HG03575 (cell line): Measurements from ENCODE around the gene TMEM39B.
"Not testable (repeated sequence)": the region's sequence is repeated elsewhere in the genome, so short reads cannot be mapped to it uniquely, and the experiment has no call there.

Experiments used
- ATAC-seq: cut with Tn5 transposase; IDR thresholded peaks from one replicate; pipeline ENCODE4 v1.9.1; 2021; ENCODE audit not compliant: unreplicated experiment, insufficient number of reproducible peaks, low FRiP score; ENCODE audit errors: extremely low read depth

Gene TMEM39B

DNA sequence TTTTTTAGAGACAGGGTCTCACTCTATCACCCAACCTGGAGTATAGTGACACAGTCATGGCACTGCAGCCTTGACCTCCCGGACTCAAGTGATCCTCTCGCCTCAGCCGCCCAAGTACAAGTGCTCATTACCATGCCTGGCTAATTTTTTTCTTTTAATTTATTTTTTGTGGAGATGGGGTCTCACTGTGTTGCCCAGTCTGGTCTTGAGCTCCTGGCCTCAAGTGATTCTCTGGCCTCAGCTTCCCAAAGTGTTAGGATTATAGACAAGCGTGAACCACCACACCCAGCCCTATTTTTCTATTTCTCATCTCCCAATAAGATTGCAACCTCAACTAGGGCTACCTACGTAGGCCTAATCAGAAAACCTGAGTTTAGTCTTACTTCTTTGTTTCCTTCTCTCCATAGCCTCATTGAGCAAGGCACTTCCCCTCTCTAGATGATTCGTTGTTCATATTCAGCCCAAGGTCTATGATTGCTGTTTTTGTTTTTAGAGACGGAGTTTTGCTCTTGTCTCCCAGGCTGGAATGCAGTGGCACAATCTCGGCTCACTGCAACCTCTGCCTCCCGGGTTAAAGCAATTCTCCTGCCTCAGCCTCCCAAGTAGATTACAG is 34.0 kb downstream of the TMEM39B start:
- ATAC-seq = no peak

DNA sequence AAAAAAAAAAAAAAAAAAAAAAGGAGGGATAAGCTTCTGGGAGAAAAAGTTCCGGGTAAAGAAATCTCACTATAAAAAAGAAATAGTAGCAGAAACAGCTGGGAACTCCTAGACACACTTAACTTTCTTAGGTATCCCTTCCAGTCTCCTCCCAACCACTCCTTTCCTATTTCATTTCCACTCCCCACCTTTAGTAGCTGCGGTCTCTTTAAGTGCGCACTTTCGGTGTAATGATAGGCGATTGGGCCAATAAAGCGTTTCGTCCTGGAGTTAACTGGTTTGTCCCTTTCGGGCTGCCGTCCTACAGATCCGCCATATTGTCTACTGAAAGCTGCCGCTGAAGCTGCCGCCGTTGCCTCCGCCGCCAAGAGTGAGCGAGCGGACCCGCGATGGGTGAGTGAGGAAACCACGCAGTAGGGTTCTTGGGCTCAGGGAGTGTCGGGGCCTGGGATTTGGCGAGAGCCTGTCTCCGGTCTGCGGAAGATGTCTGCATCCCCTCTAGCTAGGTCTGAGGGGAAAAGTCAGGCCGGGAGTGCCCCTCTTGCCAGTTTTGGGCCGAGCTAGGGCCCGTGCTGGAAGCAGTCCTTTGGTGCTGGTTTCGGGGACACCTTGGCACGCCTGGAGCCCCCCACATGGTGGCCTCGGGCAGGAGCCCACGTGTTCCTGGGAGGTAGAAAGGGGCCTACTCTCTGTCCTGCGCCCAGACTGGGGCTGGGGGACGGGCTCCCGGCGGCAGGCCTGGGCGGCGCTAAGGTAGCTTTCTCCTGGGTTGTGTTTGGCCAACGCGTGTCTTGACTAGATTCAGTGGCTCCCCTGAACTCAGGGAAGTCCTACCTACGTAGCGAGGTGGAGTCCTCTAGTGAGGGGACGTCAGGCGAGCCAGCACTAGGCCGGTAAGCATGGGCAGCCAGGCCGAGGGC is 35.3 kb downstream of the TMEM39B start, which contains the start of gene KPNA6:
KPNA6 (plus strand) TSS at position 315 of the 920 bp plus-strand sequence; CDS start at position 390, 75 bp downstream.
- ATAC-seq = no peak

DNA sequence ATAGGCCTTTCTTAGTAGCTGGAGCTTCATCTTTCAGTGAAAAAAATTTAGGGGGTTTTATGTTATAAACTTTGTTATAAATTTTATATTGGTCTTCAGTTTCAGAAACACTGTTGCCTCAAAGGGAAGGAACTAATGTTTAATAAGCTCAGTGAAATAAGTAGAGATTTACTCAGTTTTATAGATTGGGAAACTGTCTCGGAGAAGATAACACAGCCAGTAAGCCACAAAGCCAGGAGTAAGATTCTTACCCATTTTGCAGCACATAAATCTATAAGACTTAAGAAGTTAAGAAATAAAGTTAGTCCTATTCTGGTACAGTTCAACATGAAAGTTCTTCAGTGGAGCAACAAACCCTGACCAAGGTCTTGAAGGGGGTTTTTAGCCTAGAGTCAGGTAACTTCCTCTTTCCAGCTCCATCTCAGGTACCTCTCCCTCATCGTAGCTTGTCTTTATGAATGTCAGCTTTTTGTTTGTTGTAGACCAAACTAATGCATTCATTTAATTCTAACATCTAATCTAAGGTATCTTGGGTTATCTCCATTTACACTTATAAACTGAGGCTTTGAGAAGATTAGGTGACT is 38.4 kb downstream of the TMEM39B start:
- no peak for ATAC-seq

DNA sequence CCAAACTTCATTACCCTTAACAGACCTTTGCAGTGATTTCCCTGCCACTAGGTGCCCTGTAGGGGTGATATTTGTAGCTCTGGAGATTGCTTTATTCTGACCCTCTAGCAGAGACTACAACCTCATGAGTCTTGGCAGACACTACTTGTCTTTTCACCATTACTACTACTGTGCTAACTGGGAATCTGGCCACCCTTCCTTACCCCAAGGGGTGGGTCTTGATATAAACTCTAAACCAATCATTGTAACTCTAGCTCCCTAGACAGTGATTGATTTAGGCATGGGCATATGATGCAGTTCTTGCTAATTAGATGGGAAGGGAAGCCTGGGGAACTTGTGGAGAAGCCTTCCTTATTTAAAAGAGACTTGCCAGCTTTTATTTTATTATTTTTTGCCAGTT is 39.0 kb downstream of the TMEM39B start:
- no peak for ATAC-seq

DNA sequence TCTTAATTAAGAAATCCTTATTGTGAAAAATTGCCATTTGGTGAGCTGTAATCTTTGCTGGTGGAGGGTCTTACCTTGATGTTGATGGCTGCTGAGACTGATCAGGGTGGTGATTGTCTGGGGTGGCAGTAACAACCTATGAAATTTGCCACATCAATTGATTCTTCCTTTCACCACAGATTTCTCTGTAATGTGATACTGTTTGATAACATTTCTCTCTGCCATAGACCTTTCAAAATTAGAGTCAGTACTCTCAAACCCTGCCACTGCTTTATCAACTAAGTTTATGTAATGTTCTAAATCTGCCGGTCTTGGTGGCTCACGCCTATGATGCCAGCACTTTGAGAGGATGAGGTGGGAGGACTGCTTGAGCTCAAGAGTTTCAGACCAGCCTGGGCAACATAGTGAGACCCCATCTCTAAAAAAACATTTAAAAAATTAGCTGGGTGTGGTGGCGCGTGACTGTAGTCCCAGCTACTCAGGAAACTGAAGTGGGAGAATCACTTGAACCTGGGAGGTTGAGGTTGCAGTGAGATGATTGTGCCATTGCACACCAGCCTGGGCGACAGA is 40.2 kb downstream of the TMEM39B start:
- ATAC-seq = no peak

DNA sequence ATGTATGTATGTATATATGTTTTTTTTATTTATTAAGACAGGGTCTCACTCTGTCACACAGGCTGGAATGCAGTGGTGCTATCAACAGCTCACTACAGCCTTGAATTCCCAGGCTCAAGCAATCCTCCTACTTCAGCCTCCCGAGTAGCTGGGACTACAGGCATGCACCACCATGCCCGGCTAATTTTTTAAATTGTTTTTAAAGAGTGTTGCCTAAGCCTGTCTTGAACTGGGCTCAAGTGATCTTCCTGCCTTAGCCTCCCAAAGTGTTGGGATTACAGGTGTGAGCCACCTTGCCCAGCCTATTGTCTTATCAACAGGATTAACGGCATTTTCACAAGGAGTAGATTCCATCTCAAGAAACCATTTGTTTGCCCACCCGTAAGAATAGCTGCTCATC is 40.7 kb downstream of the TMEM39B start:
- not testable (repeated sequence) for ATAC-seq

DNA sequence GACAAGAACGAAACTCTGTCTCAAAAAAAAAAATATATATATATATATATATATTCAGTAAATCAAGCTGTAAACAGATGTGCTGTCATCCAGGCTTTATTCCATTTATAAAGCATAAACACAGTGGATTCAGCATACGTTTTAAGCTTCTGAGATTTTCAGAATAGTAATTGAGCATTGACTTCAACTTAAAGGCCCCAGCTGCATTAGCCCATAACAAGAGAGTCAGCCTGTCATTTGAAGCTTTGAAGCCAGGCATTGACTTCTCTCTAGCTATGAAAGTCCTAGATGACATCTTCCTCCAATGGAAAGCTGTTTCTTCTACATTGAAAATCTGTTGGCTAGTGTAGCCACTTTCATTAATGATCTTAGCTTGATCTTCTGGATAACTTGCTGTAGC is 41.7 kb downstream of the TMEM39B start:
- no peak for ATAC-seq

DNA sequence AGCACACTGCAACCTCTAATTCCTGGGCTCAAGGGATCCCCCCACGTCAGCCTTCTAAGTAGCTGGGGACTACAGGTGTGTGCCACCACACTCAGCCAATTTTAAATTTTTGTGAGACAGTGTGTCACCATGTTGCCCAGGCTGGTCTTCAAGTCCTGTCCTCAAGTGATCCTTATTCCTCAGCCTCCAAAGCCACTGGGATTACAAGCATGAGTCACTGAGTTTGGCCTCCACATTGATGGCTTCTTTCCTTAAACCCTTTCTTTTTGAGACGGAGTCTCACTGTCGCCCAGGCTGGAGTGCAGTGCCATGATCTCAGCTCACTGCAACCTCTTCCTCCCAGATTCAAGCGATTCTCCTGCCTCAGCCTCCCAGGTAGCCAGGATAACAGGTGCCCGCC is 42.8 kb downstream of the TMEM39B start:
- no peak for ATAC-seq

DNA sequence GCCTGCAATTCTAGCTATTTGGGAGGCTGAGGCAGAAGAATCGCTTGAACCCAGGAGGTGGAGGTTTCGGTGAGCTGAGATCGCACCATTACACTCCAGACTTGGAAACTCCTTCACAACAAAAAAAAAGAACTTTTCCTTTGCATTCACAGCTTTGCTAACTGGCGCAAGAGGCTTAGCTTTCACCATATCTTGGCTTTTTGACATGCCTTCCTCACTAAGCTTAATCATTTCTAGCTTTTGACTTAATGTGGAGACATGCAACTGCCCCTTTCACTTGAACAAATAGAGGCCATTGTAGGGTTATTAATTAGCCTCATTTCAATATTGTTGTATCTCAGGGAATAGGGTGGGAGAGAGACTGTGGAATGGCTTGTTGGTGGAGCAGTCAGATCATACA is 43.8 kb downstream of the TMEM39B start:
- no peak for ATAC-seq

DNA sequence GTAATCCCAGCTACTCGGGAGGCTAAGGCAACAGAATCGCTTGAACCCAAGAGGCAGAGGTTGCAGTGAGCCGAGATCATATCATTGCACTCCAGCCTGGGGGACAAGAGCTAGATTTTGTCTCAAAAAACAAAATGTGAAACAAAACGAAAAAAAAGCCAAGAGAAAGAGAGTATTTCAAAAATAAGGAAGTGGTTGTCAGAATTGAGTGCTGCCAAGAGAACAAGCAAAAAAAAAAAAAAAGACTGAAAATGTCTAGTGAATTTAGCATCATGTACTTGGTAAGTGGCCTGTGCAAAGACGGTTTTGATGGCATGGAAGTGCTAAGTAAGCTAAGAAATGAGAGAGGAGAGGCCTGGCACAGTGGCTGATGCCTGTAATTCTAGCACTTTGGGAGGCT is 49.4 kb downstream of the TMEM39B start:
- no peak for ATAC-seq

DNA sequence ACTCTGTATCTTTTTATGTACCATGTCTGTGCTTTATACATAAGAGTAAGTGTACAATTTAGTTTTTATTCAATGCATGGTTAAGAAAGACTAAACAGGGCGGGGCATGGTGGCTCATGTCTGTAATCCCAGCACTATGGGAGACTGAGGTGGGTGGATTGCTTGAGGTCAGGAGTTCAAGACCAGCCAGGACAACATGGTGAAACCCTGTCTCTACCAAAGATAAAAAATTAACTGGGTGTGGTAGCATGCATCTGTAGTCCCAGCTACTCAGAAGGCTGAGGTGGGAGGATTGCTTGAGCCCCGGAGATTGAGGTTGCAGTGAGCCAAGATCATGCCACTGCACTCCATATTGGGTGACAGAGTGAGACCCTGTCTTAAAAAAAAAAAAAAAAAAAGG is 50.6 kb downstream of the TMEM39B start:
- ATAC-seq = not testable (repeated sequence)

DNA sequence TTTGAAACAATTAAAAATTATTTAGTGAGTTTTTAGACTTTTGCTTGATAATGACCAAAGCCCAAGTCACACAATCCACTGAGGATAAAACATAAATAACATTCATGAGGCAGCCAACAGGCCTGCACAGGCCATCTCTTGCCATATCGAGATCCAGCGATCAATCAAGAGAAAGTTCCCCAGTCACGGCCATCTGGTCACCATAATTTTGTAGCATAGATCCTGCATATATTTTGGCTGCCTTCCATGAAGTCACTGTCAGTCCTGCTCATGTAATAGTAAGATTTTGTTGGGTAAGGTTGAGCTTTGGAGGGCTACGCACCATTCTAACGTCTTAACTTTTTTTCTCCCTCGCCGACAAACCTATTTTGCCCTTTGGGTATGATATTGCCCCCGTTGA is 52.6 kb downstream of the TMEM39B start:
- ATAC-seq = no peak

DNA sequence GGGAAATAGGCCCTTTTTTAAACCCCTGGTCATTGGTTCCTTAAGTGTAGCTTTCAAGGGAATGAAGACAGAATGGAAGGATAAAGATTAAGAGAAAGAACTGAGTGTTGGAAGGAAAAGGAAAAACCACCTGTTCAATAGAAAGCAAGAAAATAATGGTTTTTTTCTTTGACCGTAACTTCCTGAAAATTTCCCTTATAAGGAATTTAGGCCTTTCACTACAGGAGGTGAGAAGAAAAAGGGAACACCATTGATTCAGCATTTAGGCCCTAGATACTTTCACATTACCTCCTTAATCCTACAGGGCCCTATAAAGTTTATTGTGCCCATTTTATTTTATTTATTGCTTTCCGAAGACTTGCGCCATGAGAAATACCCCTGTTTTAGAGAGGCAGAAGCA is 54.0 kb downstream of the TMEM39B start:
- ATAC-seq = no peak

DNA sequence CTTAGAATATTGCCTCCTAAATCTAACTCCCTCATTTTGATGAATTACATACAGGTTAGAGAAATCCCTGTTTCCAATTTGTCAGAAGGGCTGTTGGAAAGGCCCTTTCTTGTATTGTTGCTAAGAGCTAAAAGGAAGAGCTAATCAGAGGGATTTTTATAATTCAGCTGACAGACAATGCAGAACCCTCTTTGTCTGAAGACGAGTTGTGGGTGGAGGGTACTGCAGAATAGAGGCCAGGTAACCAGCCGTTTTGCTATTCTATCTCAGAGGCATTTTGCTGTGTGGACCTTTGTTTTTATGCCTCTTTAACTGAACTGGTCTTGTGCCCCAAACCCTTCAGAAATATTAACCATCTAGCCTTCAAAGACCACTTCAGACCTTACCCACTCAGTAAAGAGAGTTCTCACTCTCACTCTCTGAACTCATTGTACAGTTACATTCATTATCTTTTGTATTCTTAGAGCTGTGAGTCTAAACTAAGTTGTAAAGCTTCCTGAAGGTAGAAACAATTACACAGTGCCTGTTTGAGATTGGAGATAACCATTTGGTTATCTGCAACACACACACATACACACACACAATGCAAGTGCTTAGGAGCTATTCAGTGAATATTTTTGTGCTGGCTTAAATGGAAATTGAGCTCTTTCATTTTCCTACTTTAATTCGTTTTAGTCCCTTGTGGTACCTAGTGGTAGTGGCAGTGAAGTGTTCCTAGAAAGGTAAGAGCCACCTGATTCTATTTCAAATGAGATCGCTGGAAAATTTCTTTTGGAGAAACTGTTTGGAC is 54.9 kb downstream of the TMEM39B start:
- ATAC-seq = no peak

DNA sequence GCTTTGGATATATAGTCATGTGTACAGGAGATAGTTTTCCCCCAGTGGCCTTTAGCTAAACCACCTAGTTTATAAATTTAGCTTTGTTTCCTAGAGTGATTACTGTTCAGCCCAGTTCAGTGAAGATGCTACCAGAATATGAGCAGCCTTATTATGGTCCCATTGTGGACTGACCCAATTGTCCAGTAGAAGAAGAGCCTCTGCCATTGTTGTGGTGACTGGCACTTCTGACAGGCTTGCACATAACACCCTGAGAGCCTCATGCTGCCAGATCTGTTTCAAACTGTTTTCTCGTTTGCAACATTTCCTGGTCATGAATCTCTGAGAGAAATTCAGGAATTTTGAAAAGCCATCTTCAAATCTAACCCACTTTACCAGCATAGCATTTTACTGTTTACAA is 55.7 kb downstream of the TMEM39B start:
- no peak for ATAC-seq

DNA sequence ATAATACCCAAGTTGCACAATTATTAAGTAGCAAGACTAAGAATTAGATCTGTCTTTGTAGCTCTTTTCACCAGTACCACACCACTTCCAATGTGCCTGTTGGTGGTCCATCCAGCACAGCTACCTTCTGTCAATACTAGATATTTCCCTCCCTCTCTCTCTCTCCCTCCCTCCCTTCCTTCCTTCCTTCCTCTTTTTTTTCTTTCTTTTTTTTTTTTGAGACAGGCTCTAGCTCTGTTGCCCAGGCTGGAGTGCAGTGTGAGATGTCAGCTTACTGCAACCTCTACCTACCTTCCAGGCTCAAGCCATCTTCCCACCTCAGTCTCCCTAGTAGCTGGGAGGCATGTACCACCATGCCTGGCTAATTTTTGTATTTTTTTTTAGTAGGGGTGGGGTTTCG is 56.2 kb downstream of the TMEM39B start:
- no peak for ATAC-seq

DNA sequence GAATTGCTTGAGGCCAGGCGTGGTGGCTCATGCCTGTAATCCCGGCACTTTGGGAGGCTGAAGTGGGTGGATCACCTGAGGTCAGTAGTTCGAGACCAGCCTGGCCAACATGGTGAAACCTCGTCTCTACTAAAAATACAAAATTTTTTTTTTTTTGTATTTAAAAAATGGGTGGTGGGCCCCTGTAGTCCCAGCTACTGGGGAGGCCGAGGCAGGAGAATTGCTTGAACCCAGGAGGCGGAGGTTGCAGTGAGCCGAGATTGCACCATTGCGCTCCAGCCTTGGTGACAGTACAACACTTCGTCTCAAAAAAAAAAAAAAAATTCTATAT is 61.2 kb downstream of the TMEM39B start:
- ATAC-seq = not testable (repeated sequence)

DNA sequence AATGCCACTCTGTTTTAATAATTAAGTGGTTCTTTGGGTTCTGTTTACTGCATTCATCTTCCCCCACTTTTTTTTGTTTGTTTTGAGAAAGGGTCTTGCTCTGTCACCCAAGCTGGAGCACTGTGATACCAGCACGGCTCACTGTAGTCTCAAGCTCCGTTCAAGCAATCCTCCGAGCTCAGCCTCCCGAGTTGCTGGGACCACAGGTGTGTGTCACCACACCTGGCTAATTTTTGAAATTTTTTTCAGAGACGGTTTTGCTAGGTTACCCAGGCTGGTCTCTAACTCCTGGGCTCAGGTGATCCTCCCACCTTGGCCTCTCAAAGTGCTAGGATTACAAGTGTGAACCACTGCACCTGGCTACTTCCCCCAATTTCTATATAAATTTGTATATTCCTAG is 64.4 kb downstream of the TMEM39B start:
- ATAC-seq = no peak

DNA sequence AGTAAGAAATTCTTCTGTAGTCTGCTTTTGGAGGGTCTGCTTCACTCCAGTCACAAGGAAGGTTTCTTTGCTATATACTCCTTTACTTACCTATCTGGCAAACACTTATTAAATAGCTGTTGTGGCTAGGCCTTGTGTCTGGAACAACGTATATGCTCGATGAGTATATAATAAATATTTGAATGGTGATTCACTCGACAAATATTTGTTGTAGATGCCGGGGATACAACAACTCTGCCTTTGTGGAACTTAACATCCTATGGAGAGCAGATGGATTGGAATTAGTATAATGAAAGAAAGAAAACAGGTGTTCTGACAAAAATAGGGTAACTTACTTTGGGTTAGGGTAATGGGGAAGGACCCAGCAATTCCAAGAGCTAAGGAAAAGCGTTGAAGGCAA is 66.2 kb downstream of the TMEM39B start:
- no peak for ATAC-seq
